Lower lobe of right lung (tissue), 2 donors: ENCODE results near the gene TRIM10. TPM values are rescaled to one million over a fixed set of nuclear protein-coding genes. Genes with fewer than 3 reads are reported as not detected.

Source experiments
- ATAC-seq, 2 donors: fragments of 200-7000 bp; cut with Tn5 transposase; one replicate each; pipeline ENCODE4 v1.9.1; 2020 to 2022; ENCODE audit warnings: mild to moderate bottlenecking in 2 of 2, moderate library complexity in 2 of 2
- DNase-seq: peaks from one replicate; pipeline ENCODE4 v3.0.0-alpha.2; 2020
- H3K27ac ChIP-seq: fragments of 200-600 bp; one replicate; pipeline ENCODE4 v1.8.0; 2022
- H3K27me3 ChIP-seq: fragments of 200-600 bp; one replicate; pipeline ENCODE4 v1.8.0; 2022; ENCODE audit warnings: low read depth
- H3K36me3 ChIP-seq: fragments of 200-600 bp; one replicate; pipeline ENCODE4 v1.8.0; 2022; ENCODE audit warnings: mild to moderate bottlenecking
- H3K4me1 ChIP-seq: fragments of 200-600 bp; one replicate; pipeline ENCODE4 v1.8.0; 2022
- H3K4me3 ChIP-seq: fragments of 200-600 bp; one replicate; pipeline ENCODE4 v1.8.0; 2022; ENCODE audit warnings: mild to moderate bottlenecking
- H3K9me3 ChIP-seq: fragments of 200-600 bp; one replicate; pipeline ENCODE4 v1.8.0; 2022
- CTCF ChIP-seq: fragments of 200-600 bp; IDR thresholded peaks from one replicate; pipeline ENCODE4 v1.8.0; 2022; ENCODE audit warnings: antibody characterized with exemption, mild to moderate bottlenecking
- intact Hi-C: fragments of 100-400 bp; cut with DNase I; formaldehyde crosslinking; loops from one replicate; pipeline ENCODE4 v1.11.0; 2022
- total RNA-seq: library from RNA; stranded (reverse); fragmentation: NEBNext Ultra II Directional; extraction: Animal tissue kit (Norgen Biotek cat#: 25700); gene quantifications from one replicate; pipeline ENCODE4 v1.2.1, GENCODE V29; 2021
- donor health status: DM: no; HTN: yes; CAD: no; lungs with severe emphysema.

Gene TRIM10
- total RNA-seq, 1 donor from 2014 or later, result not detected

DNA sequence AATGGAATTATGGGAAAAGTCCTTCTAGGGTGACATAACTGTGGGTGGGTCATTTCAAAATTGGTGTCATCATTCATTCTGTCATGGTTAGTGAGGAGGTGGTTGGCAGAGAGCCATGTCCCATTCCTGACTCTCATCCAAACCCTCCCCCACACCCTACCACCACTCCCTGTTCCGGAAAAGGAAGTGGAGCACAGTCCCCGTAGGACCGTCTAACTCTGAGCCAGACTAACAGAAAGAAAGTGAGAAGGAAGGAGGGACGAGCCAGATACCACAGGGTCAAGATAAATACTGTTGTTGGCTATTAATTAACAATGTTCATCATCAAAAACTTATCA lies 4.8 kb downstream of the TRIM10 start:
- Histone ChIP-seq H3K4me1 (peaks cover 27% of the 10 kb centered on the region), H3K4me3 (no peak overlapping the region), H3K9me3 (no peaks in the 10 kb centered on the region), H3K27me3 (no peaks in the 10 kb centered on the region), H3K27ac (no peak overlapping the region), H3K36me3 (no peaks in the 10 kb centered on the region)
- no peak for TF ChIP-seq CTCF
- intact Hi-C loops, result no loop called here
- DNase-seq (no peak), ATAC-seq (peak; percentile 76)

- Histone ChIP-seq H3K27ac (no peak overlapping the region), H3K4me3 (no peak overlapping the region), H3K27me3 (no peaks in the 10 kb centered on the region), H3K9me3 (no peaks in the 10 kb centered on the region), H3K36me3 (no peaks in the 10 kb centered on the region), H3K4me1 (peaks cover 27% of the 10 kb centered on the region)
- intact Hi-C loops, result no loop called here
- ATAC-seq (no peak), DNase-seq (no peak)
- TF ChIP-seq CTCF, result no peak
Observed at GRCh38 chr6:30155520-30156261, 5.3 kb downstream of the TRIM10 start.

DNA sequence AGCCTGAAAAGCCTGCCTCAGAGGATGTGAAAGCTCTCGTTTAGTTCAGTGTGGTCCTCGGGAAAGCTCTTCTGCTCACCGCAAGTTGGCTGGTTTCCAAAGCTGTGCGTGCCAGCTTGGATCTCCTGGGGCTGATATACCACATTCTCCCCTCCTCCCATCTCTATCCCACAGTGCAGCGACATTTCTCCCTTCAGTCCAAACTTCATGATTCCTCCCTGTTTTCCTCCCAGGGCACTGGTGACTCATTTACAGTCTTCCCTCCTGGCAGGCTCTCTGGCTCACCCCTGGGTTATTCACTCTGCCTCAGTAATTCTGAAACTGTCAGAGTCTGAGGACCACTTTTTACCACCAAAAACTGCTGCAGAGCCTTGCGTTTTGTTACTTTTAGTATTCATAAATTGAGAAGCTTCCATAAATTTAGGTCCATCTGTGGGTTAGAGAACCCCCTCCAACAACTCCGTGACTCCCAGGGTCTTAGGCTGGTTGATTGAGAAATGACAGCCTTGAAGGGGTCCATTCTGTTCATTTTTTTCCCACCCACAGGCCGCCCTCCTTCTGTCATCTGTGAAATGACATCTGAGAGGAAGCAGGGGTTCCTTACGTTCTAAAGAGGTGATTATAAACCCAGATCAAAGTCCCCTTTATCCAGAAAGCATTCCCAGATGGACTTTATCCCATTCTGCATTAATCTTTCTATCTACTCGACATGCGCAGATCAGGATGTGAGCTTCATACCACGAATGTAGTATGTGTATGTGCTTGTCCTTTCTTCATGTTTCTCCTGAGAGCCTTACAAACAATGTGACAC lies 6.1 kb downstream of the TRIM10 start:
- DNase-seq (no peak), ATAC-seq (no peak)
- no peaks in the 10 kb centered on the region for H3K9me3 ChIP-seq
- peaks cover 27% of the 10 kb centered on the region for H3K4me1 ChIP-seq
- no peak for TF ChIP-seq CTCF
- H3K4me3 ChIP-seq, result no peak overlapping the region
- intact Hi-C loops, result no loop called here
- H3K27me3 ChIP-seq, result no peaks in the 10 kb centered on the region
- H3K36me3 ChIP-seq, result no peaks in the 10 kb centered on the region
- H3K27ac ChIP-seq, result no peak overlapping the region

- no peak for TF ChIP-seq CTCF
- no peak overlapping the region for H3K27ac ChIP-seq
- no peak for DNase-seq
- no peaks in the 10 kb centered on the region for H3K27me3 ChIP-seq
- H3K36me3 ChIP-seq, result no peaks in the 10 kb centered on the region
- ATAC-seq, result no peak
- peaks cover 27% of the 10 kb centered on the region for H3K4me1 ChIP-seq
- H3K9me3 ChIP-seq, result no peaks in the 10 kb centered on the region
- intact Hi-C loops, result no loop called here
- no peak overlapping the region for H3K4me3 ChIP-seq
Observed at GRCh38 chr6:30154061-30154460, 7.0 kb downstream of the TRIM10 start.

DNA sequence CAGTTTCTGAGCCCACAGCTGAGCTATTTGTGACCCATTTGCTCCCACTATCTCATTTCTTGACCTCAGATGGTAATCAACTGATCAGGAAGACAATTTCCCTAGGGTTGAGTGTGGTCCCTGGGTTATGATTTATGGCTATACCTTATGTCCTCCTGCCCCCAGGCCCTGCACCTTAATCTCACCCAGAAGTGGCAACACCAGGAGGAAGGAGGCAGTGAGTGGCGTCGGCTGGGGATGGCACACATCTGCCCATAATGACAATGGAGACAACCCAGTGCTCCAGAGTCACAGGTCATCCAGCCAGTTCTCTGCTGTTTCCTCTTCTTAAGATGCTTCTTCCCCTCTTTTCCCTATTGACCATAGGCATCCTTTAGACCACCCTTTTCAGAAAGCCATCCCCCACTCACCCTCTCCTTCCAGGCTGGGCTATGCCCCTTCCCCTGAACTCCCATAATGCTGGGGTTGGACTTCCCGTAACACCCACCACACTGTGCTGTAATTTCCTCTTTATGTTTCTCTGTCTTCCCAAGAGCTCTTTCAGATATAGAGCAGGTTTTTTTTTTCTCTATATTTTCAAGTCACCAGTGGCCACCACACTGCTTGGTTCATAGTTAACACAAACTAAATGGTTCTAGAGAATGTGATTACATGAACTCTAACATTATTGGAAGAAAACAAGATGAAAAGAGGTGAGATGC lies 8.0 kb downstream of the TRIM10 start:
- peaks cover 27% of the 10 kb centered on the region for H3K4me1 ChIP-seq
- H3K27ac ChIP-seq, result no peak overlapping the region
- H3K4me3 ChIP-seq, result no peak overlapping the region
- H3K36me3 ChIP-seq, result no peaks in the 10 kb centered on the region
- ATAC-seq (no peak), DNase-seq (no peak)
- intact Hi-C loops, result no loop called here
- TF ChIP-seq CTCF, result no peak
- H3K27me3 ChIP-seq, result peaks cover 1% of the 10 kb centered on the region
- H3K9me3 ChIP-seq, result no peaks in the 10 kb centered on the region
